T-helper 2 cell (primary cell): ENCODE measurements around the gene NR2F1-AS1.

Experiments
- DNase-seq, 5 experiments: peaks; one replicate each; pipeline versions ENCODE4 v3.0.0 to v3.0.0-alpha.2; 2012 to 2022

The NR2F1-AS1 gene

GRCh38 chr5:93589152-93589828 lies 8.3 kb upstream of the NR2F1-AS1 start:
- DNase-seq = no peak

- peak in 1 of 5 experiments; percentile 49 for DNase-seq
These were observed 7.5 kb upstream of the NR2F1-AS1 start for GRCh38 chr5:93588352-93589151.

DNA sequence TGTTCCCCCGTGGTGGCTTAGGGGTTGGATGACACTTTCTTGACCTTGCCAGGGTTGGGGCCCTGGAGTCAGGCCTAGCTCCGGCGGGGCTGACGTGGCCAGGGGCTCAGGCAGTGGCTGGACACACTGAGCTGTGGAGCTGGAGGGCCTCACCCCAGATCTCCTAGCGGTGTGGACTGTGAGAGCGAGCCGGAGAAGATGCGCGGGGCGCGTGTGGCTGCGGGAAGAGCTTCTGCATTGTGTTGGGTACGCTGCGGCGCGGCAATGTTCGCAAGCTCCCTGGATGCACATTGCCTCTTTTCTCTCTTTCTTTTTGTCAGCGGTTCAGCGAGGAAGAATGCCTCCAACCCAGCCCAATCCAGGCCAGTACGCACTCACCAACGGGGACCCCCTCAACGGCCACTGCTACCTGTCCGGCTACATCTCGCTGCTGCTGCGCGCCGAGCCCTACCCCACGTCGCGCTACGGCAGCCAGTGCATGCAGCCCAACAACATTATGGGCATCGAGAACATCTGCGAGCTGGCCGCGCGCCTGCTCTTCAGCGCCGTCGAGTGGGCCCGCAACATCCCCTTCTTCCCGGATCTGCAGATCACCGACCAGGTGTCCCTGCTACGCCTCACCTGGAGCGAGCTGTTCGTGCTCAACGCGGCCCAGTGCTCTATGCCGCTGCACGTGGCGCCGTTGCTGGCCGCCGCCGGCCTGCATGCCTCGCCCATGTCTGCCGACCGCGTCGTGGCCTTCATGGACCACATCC lies 6.8 kb upstream of the NR2F1-AS1 start:
- no peak for DNase-seq

DNA sequence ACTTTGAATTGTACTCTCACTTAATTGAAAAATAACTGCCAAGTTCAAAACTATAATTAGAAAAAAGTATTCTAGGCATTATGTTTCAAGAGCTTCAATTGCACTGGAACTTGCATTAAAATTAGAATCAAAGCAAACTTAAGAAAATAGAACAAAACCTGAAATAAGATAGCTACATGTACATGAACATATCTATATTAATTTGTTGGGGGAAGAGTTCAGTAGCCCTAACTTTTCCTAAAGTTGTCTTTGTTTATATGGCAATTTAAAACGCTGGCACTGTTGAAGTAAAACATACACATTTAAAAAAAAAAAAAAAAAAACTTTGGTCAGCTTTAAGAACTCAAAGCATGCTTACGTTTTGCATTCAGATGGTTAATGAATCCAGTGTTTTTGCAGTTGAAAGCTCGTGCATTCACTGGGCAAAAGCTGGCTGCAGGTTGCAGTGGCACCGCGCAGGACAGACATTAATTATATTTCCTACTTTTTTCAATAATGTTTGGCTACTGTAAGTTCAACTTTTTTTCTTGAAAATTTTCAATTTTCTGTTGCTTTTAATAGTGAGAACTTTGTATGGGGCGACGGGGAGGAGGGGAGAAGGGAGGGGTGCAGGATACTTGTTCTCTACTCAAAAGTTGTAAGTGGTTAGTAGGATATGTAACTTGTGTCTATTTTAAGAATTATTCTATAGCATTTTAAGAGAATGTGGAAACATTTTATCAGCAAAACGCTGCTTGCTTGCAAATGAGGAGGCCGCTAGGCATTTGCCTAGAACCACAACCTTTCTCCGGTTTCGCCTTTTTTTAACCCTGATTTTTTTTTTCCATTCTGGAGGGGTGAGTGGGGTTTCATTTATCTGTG lies 5.9 kb upstream of the NR2F1-AS1 start:
- DNase-seq = no peak

GRCh38 chr5:93585767-93586385 lies 4.9 kb upstream of the NR2F1-AS1 start:
- no peak for DNase-seq

DNA sequence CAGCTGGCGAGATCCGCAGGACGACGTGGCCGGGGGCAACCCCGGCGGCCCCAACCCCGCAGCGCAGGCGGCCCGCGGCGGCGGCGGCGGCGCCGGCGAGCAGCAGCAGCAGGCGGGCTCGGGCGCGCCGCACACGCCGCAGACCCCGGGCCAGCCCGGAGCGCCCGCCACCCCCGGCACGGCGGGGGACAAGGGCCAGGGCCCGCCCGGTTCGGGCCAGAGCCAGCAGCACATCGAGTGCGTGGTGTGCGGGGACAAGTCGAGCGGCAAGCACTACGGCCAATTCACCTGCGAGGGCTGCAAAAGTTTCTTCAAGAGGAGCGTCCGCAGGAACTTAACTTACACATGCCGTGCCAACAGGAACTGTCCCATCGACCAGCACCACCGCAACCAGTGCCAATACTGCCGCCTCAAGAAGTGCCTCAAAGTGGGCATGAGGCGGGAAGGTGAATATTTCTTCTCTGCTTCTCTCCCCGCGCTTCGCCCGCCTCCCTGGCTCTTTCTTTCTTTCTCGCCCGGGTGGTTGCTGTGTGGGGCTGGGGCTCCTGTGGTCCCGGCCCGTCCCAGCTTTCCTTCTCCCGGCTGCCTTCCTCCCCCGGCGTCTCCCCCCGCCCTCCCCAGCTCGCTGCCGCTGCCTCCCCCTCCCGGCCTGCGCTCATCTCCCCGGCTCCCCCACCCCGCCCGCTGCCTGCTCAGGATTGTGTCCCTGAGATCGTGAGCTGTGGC lies 4.2 kb upstream of the NR2F1-AS1 start:
- DNase-seq = no peak

DNA sequence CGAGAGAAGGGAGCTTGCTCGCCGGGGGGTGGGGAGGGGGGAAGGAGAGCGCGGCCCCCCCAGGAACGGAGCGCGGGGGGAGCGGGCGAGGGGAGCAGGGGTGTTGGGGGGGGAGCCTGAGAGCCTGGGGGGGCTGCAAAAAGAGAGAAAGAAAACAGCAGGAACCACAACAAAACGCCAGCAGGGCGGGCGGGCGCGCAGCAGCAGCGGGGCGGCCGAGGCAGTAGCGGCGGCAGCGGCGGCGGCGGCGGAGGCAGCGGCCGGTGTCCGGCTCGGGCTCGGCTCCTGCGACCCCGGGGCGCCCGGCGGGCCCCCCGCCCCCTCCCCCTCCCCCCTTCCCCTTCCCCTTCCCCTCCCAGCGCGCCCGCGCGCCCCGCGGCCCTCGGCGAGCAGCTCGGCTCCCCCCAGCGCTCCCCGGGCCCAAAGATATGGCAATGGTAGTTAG lies 3.6 kb upstream of the NR2F1-AS1 start:
- DNase-seq = no peak

- DNase-seq = peak in 2 of 5 experiments; percentile 27 to 65
These were observed 3.0 kb upstream of the NR2F1-AS1 start for GRCh38 chr5:93583768-93584595.

GRCh38 chr5:93583439-93583767 lies 2.4 kb upstream of the NR2F1-AS1 start:
- no peak for DNase-seq

DNA sequence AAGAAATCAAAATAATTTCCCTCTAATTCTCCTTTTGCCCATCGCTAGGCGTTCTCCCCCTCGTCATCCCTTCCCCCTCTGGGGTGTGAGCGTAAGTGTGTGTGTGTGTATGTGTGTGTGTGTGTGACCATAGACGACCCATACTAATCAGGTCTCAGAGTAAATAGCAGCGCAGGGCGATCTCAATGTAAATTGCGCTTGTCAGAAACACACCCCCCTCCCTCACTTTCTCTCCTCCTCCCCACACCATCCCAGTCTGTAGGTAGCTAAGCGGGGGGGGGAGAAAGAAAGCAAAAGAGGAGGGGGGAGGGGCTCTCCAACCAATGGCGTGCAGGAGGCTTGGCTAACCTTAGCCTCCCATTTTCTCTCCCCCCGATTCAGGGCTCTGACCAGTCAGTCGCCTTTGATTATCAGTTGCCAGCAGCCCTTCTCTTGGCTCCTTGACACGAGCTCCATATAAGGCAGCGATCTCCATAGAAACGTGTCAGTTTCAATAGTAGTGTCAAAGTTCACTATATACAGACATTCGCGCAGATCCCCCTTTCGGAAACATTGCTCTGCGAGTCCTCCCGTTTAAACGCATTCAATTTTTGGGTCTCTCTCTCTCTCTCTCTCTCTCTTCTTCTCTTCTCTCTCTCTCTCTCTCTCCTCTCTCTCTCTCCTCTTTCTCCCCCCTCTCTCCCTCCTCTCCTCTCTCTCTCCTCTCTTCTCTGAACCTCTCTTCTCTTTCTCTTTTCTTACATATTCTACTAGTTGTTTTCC lies 1.8 kb upstream of the NR2F1-AS1 start, which contains the start of gene NR2F1:
NR2F1 (plus strand) TSS at position 546 of the 762 bp plus-strand sequence. CDS start 1,802 bp downstream, outside the sequence.
- DNase-seq = no peak

DNA sequence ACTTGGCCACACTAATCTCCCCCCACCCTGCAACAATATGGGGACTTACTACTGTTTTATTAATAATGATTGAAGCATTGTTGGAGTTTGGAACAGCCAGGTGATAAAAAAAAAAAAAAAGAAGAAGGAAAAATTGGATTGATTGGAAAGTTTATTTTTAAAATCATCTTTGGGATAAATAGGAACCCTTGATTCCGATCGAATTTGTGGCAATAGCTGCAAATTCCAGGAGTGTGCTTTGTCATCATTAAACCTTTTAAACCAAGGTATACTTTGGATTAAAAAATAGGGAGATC lies 1.1 kb upstream of the NR2F1-AS1 start:
- no peak for DNase-seq

DNA sequence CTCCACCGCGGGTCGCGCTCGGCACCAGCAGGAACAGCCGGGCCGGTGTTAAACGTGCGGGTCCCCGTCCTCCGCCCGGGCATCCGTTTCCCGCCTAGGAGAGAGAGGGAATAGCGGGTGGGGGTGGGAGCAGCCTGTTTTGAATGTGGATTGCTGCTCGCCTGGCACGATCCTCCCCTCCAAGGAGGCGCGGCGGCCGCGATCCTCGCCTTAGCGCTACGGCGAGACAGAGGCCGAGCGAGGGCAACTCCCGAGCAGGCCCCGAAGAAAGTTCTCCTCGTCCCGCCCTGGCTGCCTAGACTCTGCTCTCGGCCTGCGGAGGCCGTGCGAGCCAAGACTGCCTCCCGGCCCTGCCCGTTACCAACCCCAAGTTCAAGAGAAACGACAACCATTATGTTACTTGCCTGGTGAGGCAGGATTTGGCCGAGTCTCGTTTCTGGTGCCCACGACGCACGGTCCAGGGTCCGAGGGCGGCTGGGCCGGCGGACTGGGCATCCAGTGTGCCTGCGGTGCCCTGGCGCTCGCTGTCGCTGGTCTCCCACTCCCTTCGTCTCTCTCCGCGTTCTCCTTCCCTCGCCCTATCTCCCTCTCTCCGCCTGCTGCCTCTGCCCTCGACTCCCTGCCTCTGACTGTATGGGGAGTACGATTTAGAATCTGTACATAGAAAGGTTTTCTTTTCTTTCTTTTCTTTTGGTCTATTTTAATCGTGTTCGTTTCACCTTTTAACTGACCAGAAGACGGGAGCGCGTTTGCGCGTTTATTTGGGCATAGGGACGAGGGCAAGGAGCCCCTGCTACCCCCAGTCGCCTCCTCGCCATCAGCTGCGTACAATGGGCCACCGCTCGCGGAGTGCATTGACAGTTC lies 724 bp downstream of the NR2F1-AS1 start:
- no peak for DNase-seq

DNA sequence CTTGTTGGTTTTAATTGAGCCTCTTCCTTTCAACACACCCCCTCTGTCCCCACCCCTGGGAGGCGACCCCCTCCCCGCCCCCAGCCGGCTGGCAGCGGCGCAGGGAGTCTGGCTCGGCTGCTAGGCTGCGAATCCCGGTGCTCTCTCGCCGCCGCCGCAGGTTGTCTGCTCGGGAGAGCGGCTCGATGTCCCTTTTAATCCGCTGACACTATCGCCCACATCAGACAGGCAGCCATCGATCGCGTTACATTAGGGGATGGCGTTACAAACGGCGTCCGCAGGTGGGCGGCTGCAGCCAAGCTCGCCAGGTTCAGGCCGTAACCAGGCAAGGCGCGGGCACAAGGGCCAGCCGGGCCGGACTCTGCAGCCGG lies 1.3 kb downstream of the NR2F1-AS1 start:
- DNase-seq = no peak

GRCh38 chr5:93578813-93579691 lies 2.0 kb downstream of the NR2F1-AS1 start:
- no peak for DNase-seq

GRCh38 chr5:93577854-93578812 lies 2.9 kb downstream of the NR2F1-AS1 start:
- no peak for DNase-seq
